ENCODE results near the gene FBXW4. TPM values are rescaled to one million over a fixed set of nuclear protein-coding genes. Genes with fewer than 3 reads are reported as not detected.
A peak's percentile ranks its signal among the peaks of the same experiment; 100 is the strongest.

The FBXW4 gene
- total and polyA plus RNA-seq, 9 of the 15 experiments (the other 6 are each of a cell fraction or from before 2014, with no cell fraction given) = 1.0 to 10.6 (median 5.4) TPM

- TF ChIP-seq ETV6 (IDR thresholded peaks at IDR 0.05; ENCODE audit: borderline replicate concordance in 1 of 2, low read depth in 2 of 2, low read length in 1 of 2) (no peak), ETV6 (CRISPR knock-in tag; IDR thresholded peaks at IDR 0.05; ENCODE audit: borderline replicate concordance) (no peak), FOXK2 (conservative IDR thresholded peaks at IDR 0.05 in 1 of 2, IDR thresholded peaks at IDR 0.05 in 1 of 2; ENCODE audit: low read depth in 2 of 2) (no peak), NR1H2 (CRISPR knock-in tag; IDR thresholded peaks at IDR 0.05) (no peak), NKRF (IDR thresholded peaks at IDR 0.05; ENCODE audit: borderline replicate concordance) (no peak), GTF2E2 (tag; IDR thresholded peaks at IDR 0.05) (no peak), ZBTB7A (IDR thresholded peaks at IDR 0.05; ENCODE audit: borderline replicate concordance, control insufficient read depth, low read depth, low read length) (no peak), ZNF41 (CRISPR knock-in tag; conservative IDR thresholded peaks at IDR 0.05) (no peak), E2F1 (CRISPR knock-in tag; IDR thresholded peaks at IDR 0.05) (no peak), TFE3 (CRISPR knock-in tag; IDR thresholded peaks at IDR 0.05) (no peak), IRF2 (CRISPR knock-in tag; IDR thresholded peaks at IDR 0.05) (no peak), EWSR1 (IDR thresholded peaks at IDR 0.05; ENCODE audit: borderline replicate concordance, low read depth, partially characterized antibody) (no peak), NCOA4 (IDR thresholded peaks at IDR 0.05; ENCODE audit: partially characterized antibody) (no peak), ZNF146 (CRISPR knock-in tag; IDR thresholded peaks at IDR 0.05; ENCODE audit: unreplicated experiment) (no peak), DPF2 (IDR thresholded peaks at IDR 0.05) (peak; percentile 63), EP300 (IDR thresholded peaks at IDR 0.05; ENCODE audit: low read length) (peak; percentile 16; the same call in 1 of the 2 replicates), ZBTB33 (CRISPR knock-in tag; IDR thresholded peaks at IDR 0.05) (no peak), STAT6 (CRISPR knock-in tag; IDR thresholded peaks at IDR 0.05) (no peak)
Measured at GRCh38 chr10:101588879-101589278, 106.1 kb downstream of the FBXW4 start (continued).

Data from K562 (cell line).